Tibial nerve (tissue), 3 donors: Measurements from ENCODE around the gene BRD7.

Source experiments
- CTCF ChIP-seq, 5 experiments: fragments of 200-600 bp in 3 of 5; fragments of 450-650 bp in 2 of 5; sonication (generic) in 3 of 5; IDR thresholded peaks; one replicate each; pipeline ENCODE4 v1.5.1; 2016 to 2019; ENCODE audit warnings: antibody characterized with exemption in 5 of 5, mild to moderate bottlenecking in 3 of 5, moderate library complexity in 2 of 5
- POLR2A ChIP-seq, 2 donors: fragments of 450-650 bp; IDR thresholded peaks; one replicate each; pipeline ENCODE4 v1.6.1; 2017; ENCODE audit warnings: antibody characterized with exemption in 2 of 2, mild to moderate bottlenecking in 2 of 2, moderate library complexity in 2 of 2

GRCh38 chr16:50402298-50402895, 33.6 kb upstream of the BRD7 start:
- TF ChIP-seq CTCF (IDR thresholded peaks at IDR 0.05) (no peak), POLR2A (IDR thresholded peaks at IDR 0.05) (no peak)
